NCI-H1105 treated with DMSO at 0.1 percent for 48 hours (cell line): ENCODE results near the gene KLF15.

Experiments used
- DNase-seq: peaks from one replicate; lab custom pipeline; 2025; lab: John Stamatoyannopoulos, UW

KLF15 gene

DNA sequence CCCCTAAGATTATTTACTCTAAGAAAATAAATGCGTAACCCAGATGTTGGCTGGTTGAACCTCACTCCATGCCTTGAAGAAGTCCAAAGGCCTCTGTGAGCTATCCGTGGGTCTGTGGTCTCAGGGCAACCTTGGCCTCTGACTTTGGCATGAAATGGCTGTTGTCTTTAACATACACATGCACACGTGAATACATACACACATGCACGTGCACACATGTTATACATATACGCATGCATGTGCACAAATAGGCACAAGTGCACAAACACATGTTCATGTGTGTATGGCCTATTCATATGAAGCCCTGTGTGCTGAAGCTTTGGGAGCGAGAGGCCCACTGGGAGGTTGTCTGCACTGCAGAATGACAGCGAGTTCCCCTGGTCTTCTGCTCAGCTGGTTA, 50.8 kb downstream of the KLF15 start:
- DNase-seq = no peak

DNA sequence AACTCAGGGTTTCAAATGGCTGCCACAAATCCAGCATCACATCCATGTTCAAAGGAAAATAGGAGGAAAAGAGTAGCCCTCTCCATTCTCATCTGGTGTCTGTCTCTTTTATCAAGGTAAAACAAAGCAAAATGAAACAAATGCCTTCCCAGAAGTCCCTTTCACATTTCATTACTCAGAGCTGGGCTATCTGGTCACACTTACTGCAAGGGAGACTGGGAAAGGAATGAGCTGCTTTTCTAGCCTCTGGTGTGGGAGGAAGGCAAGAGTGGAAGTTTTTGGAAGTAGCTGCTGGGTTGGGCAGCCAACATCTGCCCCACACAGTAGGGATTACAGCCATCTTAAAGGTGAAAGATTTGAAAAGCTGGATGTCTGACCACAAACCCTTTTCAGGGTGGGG, 51.8 kb downstream of the KLF15 start:
- DNase-seq = no peak

DNA sequence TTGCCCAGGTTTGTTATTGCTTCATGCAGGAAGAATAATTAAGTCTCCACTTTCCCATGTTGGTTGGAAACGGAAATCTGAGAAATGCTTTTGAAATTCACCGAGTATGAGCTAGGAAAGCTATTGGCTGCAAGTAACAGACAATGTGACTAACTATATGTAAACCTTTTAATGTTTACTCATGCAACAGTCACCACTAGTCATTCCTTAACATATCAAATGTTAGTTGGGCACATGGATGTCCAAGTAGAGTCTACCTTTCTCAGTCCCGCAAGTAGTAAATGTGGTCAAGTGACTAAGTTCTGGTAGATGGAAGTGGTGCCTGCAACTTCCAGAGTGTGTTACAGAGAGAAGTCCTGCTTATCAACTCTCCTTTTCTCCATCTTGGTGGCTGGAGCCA, 52.5 kb downstream of the KLF15 start:
- no peak for DNase-seq

DNA sequence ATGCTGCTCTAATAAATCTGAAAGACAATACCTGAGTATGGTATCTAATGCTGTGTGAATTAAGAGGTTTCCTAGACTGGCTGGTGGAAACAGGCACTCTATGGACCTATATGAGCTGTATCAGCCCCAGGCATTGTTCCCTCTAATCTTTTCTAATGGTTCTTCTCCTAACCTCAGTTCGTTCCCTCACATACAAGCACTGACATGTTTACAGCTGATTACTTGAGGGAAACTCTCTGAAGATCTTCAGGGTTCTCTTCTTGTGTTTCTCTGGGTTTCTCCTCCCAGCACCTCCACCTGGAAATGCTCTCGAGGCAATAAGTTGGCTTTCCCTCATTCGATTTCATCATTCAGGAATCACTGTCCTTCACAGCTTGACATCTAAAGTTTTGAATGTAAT, 52.9 kb downstream of the KLF15 start:
- no peak for DNase-seq

- no peak for DNase-seq
Observed at GRCh38 chr3:126303272-126303671, 53.9 kb downstream of the KLF15 start.

DNA sequence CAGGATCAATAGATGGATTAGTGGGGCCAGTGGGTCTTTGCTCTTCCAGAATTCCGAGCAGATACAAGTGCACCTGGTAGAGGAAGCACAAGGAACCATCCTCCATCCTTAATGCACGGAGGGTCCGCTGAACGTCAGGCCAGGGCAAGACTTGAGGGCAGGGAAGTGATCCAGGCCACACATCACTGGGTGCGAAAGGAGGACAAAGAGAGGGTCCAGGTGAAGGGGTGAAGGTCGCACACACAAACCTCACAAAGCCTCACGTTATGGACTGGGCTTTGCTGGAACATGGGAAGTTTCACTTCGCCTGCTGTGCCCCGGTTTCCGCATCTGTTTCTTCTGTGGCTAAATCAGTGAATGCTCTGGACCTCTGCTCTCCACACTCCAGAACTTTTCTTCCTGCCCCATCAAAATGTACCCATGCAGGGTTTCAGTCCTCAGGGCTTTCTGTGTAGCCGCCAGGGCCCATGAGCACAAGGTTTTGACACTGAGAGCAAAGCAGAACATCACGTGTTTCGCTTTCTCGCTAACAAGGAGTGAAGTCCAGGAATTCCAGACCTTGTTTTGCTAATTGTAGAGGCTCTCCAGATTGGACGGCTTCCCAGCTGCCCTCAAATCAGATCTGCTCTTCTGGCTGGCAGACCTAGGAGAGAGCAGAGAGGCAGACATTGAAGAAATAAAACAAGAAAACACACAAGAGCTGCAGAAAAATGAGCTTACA, 56.3 kb downstream of the KLF15 start:
- no peak for DNase-seq

GRCh38 chr3:126300001-126300760, 57.0 kb downstream of the KLF15 start:
- DNase-seq = no peak

GRCh38 chr3:126295407-126295939, 61.7 kb downstream of the KLF15 start:
- DNase-seq = no peak

- DNase-seq = no peak
Observed at GRCh38 chr3:126294211-126294808, 62.9 kb downstream of the KLF15 start.

DNA sequence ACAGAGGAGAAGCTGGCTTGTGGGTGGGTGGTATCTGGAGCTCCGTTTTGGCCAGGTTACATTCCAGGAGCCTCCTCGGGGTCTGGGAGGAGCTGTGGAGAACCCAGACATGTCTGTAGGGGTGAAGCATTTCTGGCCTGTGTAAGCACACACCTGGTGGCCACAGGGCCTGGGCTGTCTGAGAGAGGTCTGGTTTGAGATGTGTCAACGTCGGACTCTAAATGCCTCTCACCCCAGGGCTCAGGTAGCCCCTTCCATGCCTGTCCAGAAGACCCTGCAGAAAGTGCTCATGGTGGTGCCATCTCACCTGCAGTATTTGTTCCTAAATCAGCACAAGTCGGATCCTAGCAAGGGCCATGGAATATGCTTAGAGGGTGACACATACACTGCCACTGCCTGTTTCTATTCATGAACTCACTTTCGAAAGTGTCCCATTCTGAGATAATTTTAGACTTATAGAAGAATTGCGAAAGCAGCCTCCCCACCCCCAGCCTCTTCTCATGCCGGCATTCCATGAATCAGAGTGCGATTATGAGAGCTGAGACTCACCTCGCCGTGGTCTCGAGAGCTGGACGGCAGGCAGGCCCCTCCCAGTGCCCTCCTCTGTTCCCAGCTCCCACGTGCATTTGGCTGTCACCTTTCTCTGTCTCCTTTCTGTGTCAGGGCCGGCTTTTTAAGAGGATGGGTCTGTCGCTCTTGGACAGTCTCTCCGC, 63.7 kb downstream of the KLF15 start:
- DNase-seq = no peak
